ENCODE data around the gene CLRN2. TPM values are rescaled to one million over a fixed set of nuclear protein-coding genes. Genes with fewer than 3 reads are reported as not detected.

Gene CLRN2
- total and polyA plus RNA-seq, 9 of the 15 experiments (the other 6 are each of a cell fraction or from before 2014, with no cell fraction given): not detected

GRCh38 chr4:17468619-17469221, 46.2 kb upstream of the CLRN2 start:
- DNase-seq (ENCODE audit: extremely low read depth in 1 of 4, low spot score in 3 of 4) (peak; percentile 34 to 60 (median 52)), ATAC-seq (peak; percentile 42; the same call in 2 of the 3 replicates), FAIRE-seq (peak; percentile 55)
- Histone ChIP-seq H3K9me1 (ENCODE audit: control insufficient read depth, insufficient read depth, low read length) (no peaks in the 10 kb centered on the region), H3K27me3 (ENCODE audit: control insufficient read depth in 2 of 2, insufficient read depth in 2 of 2, low read length in 2 of 2) (peaks cover 6 to 28% of the 10 kb centered on the region in 2 experiments; a peak in 4 of 5 replicates), H3K4me2 (ENCODE audit: insufficient read depth, low read length) (peak overlapping the region; percentile 16; the same call in 1 of the 2 replicates), H3K4me3 (no peak overlapping the region), H3K9ac (ENCODE audit: insufficient read depth in 1 of 2, low read depth in 2 of 2, low read length in 2 of 2) (no peak overlapping the region; a peak in 1 of 4 replicates), H3K27ac (ENCODE audit: extremely low read depth, low read depth, low read length) (no peak overlapping the region), H3K79me2 (ENCODE audit: control insufficient read depth, insufficient read depth, low read length) (no peaks in the 10 kb centered on the region), H4K20me1 (replicated peaks; ENCODE audit: control insufficient read depth, insufficient read depth, low read length) (peaks cover 5% of the 10 kb centered on the region; the same call in 1 of the 2 replicates), H2AFZ (ENCODE audit: low read depth, low read length) (peak overlapping the region; percentile 47), H3K4me1 (replicated peaks in 1 of 2; ENCODE audit: control insufficient read depth in 2 of 2, insufficient read depth in 2 of 2, low read length in 2 of 2) (no peaks in the 10 kb centered on the region; a peak in 1 of 5 replicates), H3K36me3 (ENCODE audit: control insufficient read depth, insufficient read depth, low read length) (no peaks in the 10 kb centered on the region), H3K9me3 (replicated peaks; ENCODE audit: control insufficient read depth, insufficient read depth, low read depth, low read length) (no peaks in the 10 kb centered on the region)
- no peak for TF ChIP-seq BCLAF1 (IDR thresholded peaks at IDR 0.05; ENCODE audit: borderline replicate concordance in 1 of 2, control insufficient read depth in 1 of 2, low read depth in 2 of 2, low read length in 1 of 2)
- no peak for TF ChIP-seq ZNF282 (CRISPR knock-in tag; IDR thresholded peaks at IDR 0.05)
- 0 out of 2 replicates have a peak, but pooled peaks have one; percentile 26 for TF ChIP-seq HLTF (IDR thresholded peaks at IDR 0.05)
- no peak for TF ChIP-seq ELF2 (CRISPR knock-in tag; IDR thresholded peaks at IDR 0.05)
- TF ChIP-seq CTCF (IDR thresholded peaks at IDR 0.05 in 2 of 3, conservative IDR thresholded peaks at IDR 0.05 in 1 of 3; ENCODE audit: insufficient read depth in 2 of 3, low read depth in 1 of 3, low read length in 3 of 3): peak; percentile 40 to 61 (median 55); a peak in 5 of 6 replicates
- TF ChIP-seq ZNF699 (CRISPR knock-in tag; IDR thresholded peaks at IDR 0.05; ENCODE audit: insufficient replicate concordance): no peak
- no peak for TF ChIP-seq SMARCB1 (IDR thresholded peaks at IDR 0.05; ENCODE audit: insufficient read length, low read depth)
- TF ChIP-seq HMBOX1 (IDR thresholded peaks at IDR 0.05): no peak
- no peak for TF ChIP-seq COPS2 (conservative IDR thresholded peaks at IDR 0.05)
- TF ChIP-seq FOXJ3 (CRISPR knock-in tag; IDR thresholded peaks at IDR 0.05): no peak
- peak; percentile 97 for TF ChIP-seq ZC3H11A (IDR thresholded peaks at IDR 0.05; ENCODE audit: low read depth, low read length)
- TF ChIP-seq ZBTB17 (CRISPR knock-in tag; IDR thresholded peaks at IDR 0.05): no peak
- TF ChIP-seq RAD21 (CRISPR knock-in tag; conservative IDR thresholded peaks at IDR 0.05 in 1 of 2, IDR thresholded peaks at IDR 0.05 in 1 of 2): peak; percentile 12 to 36; a peak in 1 of 4 replicates
- in situ Hi-C loops (cut with MboI): loop anchor here (5.0 kb wide), 1 partner anchor 126 kb away; no protein-coding TSS in a partner anchor
- POLR2A ChIA-PET: no interaction called here
- intact Hi-C loops (cut with micrococcal nuclease): loop anchor here (2.0 kb wide), 1 partner anchor 122 kb away; no protein-coding TSS in a partner anchor
- WGBS (ENCODE audit: insufficient coverage, low coverage, missing lambda C conversion rate): 26% methylated on average over 9 of the region's 9 CpGs
- CTCF ChIA-PET (ENCODE audit: low intra/inter-chr PET ratio): no interaction called here
- no TSS peak for BruUV-seq (replicated peaks)

Data from K562 (cell line).